ENCODE data around the gene BICDL2.
A peak's percentile ranks its signal among the peaks of the same experiment; 100 is the strongest.
"Not testable (repeated sequence)": the region's sequence is repeated elsewhere in the genome, so short reads cannot be mapped to it uniquely, and the experiment has no call there.

The BICDL2 gene

GRCh38 chr16:3076577-3076976 is 39.8 kb upstream of the BICDL2 start:
- Histone ChIP-seq H3K23ac (ENCODE audit: low read depth, low read length, poor library complexity) (no peak overlapping the region), H4K91ac (ENCODE audit: low read depth, low read length, poor library complexity) (no peak overlapping the region), H3K79me1 (ENCODE audit: low read depth, low read length) (no peaks in the 10 kb centered on the region), H3K14ac (ENCODE audit: low read length) (no peak overlapping the region), H2BK15ac (ENCODE audit: low read length) (no peak overlapping the region), H2AFZ (ENCODE audit: low read length) (no peak overlapping the region), H2AK5ac (ENCODE audit: low read depth, low read length) (no peak overlapping the region), H4K8ac (ENCODE audit: low read depth, low read length) (no peak overlapping the region), H3K27me3 (ENCODE audit: control insufficient read depth in 3 of 3, insufficient read depth in 3 of 3, low read depth in 1 of 3, low read length in 3 of 3) (peaks cover 0 to 36% (median 0%) of the 10 kb centered on the region in 3 experiments), H2BK5ac (ENCODE audit: low read length) (peak overlapping the region; percentile 39), H2BK12ac (ENCODE audit: low read length) (peak overlapping the region; percentile 22), H3K4me2 (ENCODE audit: insufficient read depth, low read length, poor library complexity, severe bottlenecking) (no peak overlapping the region), H2BK120ac (ENCODE audit: low read depth, low read length) (no peak overlapping the region), H3K4me1 (ENCODE audit: control insufficient read depth in 2 of 2, insufficient read depth in 1 of 2, low read depth in 1 of 2, low read length in 2 of 2) (peaks cover 0 to 2% of the 10 kb centered on the region in 2 donors), H3K4ac (ENCODE audit: low read length) (no peak overlapping the region), H3K9me3 (replicated peaks in 1 of 2; ENCODE audit: control insufficient read depth in 2 of 2, insufficient read depth in 1 of 2, low read depth in 1 of 2, low read length in 2 of 2) (no peaks in the 10 kb centered on the region), H3K18ac (ENCODE audit: low read length) (no peak overlapping the region), H3K27ac (replicated peaks; ENCODE audit: low read length) (no peak overlapping the region), H3K4me3 (ENCODE audit: low read length in 2 of 2) (no peak overlapping the region), H3K9ac (ENCODE audit: low read depth, low read length, poor library complexity) (peak overlapping the region; percentile 4), H3K36me3 (replicated peaks in 1 of 2; ENCODE audit: control insufficient read depth in 2 of 2, insufficient read depth in 2 of 2, low read length in 2 of 2) (no peaks in the 10 kb centered on the region)
- DNase-seq (ENCODE audit: low spot score), result no peak
- no CpG with 5 or more reads among the region's 6 CpGs for WGBS, 2 donors (ENCODE audit: extremely low coverage in 2 of 2, insufficient read length in 2 of 2, insufficient replicate concordance in 1 of 2)

GRCh38 chr16:3075946-3076345 is 39.2 kb upstream of the BICDL2 start:
- not testable (repeated sequence) for H2BK120ac ChIP-seq (ENCODE audit: low read depth, low read length)
- WGBS, 2 donors (ENCODE audit: extremely low coverage in 2 of 2, insufficient read length in 2 of 2, insufficient replicate concordance in 1 of 2), result no CpG with 5 or more reads among the region's 6 CpGs

DNA sequence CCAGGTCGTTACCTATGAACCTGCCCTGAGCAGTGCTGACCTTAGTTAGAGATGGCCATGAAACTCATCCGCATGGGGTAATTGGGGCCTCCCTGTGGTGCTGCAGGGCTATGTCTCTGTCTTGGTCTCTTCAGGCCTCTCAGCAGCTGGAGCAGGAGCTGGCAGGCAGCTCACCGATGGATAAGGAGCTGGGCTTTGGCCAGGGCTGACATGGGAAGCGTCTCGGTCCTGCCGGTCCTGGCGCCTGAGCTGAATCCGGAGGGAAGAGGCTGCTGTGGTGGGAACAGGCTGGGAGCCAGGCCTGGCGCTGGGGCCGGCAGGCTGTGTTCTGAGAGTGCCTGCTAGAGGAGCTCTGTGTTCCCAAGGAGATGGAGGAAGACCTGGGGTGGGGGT is 38.8 kb upstream of the BICDL2 start:
- H3K79me1 ChIP-seq (ENCODE audit: low read depth, low read length), result no peaks in the 10 kb centered on the region
- H3K4me1 ChIP-seq (ENCODE audit: control insufficient read depth in 2 of 2, insufficient read depth in 1 of 2, low read depth in 1 of 2, low read length in 2 of 2), result peaks cover 0 to 2% of the 10 kb centered on the region in 2 donors
- H4K8ac ChIP-seq (ENCODE audit: low read depth, low read length), result no peak overlapping the region
- no peak overlapping the region for H2BK5ac ChIP-seq (ENCODE audit: low read length)
- no peak overlapping the region for H3K4me3 ChIP-seq (ENCODE audit: low read length in 2 of 2)
- H3K9ac ChIP-seq (ENCODE audit: low read depth, low read length, poor library complexity), result no peak overlapping the region
- no peak overlapping the region for H3K23ac ChIP-seq (ENCODE audit: low read depth, low read length, poor library complexity)
- peaks cover 0 to 39% (median 0%) of the 10 kb centered on the region in 3 experiments for H3K27me3 ChIP-seq (ENCODE audit: control insufficient read depth in 3 of 3, insufficient read depth in 3 of 3, low read depth in 1 of 3, low read length in 3 of 3)
- H3K36me3 ChIP-seq (replicated peaks in 1 of 2; ENCODE audit: control insufficient read depth in 2 of 2, insufficient read depth in 2 of 2, low read length in 2 of 2), result no peaks in the 10 kb centered on the region
- H2AK5ac ChIP-seq (ENCODE audit: low read depth, low read length), result no peak overlapping the region
- H2BK12ac ChIP-seq (ENCODE audit: low read length), result no peak overlapping the region
- H3K4ac ChIP-seq (ENCODE audit: low read length), result no peak overlapping the region
- H3K14ac ChIP-seq (ENCODE audit: low read length), result no peak overlapping the region
- H4K91ac ChIP-seq (ENCODE audit: low read depth, low read length, poor library complexity), result no peak overlapping the region
- H2BK120ac ChIP-seq (ENCODE audit: low read depth, low read length), result no peak overlapping the region
- H2BK15ac ChIP-seq (ENCODE audit: low read length), result no peak overlapping the region
- H2AFZ ChIP-seq (ENCODE audit: low read length), result no peak overlapping the region
- H3K27ac ChIP-seq (replicated peaks; ENCODE audit: low read length), result no peak overlapping the region
- no peaks in the 10 kb centered on the region for H3K9me3 ChIP-seq (replicated peaks in 1 of 2; ENCODE audit: control insufficient read depth in 2 of 2, insufficient read depth in 1 of 2, low read depth in 1 of 2, low read length in 2 of 2)
- DNase-seq (ENCODE audit: low spot score), result no peak
- no peak overlapping the region for H3K4me2 ChIP-seq (ENCODE audit: insufficient read depth, low read length, poor library complexity, severe bottlenecking)
- no CpG with 5 or more reads among the region's 10 CpGs for WGBS, 2 donors (ENCODE audit: extremely low coverage in 2 of 2, insufficient read length in 2 of 2, insufficient replicate concordance in 1 of 2)
- no peak overlapping the region for H3K18ac ChIP-seq (ENCODE audit: low read length)

More at GRCh38 chr16:3075946-3076345, 39.2 kb upstream of the BICDL2 start:
- not testable (repeated sequence) for H3K79me1 ChIP-seq (ENCODE audit: low read depth, low read length); H3K4me3 ChIP-seq (ENCODE audit: low read length in 2 of 2); H4K8ac ChIP-seq (ENCODE audit: low read depth, low read length); H3K18ac ChIP-seq (ENCODE audit: low read length); H4K91ac ChIP-seq (ENCODE audit: low read depth, low read length, poor library complexity); H2AFZ ChIP-seq (ENCODE audit: low read length); H3K36me3 ChIP-seq (replicated peaks in 1 of 2; ENCODE audit: control insufficient read depth in 2 of 2, insufficient read depth in 2 of 2, low read length in 2 of 2); H3K4me2 ChIP-seq (ENCODE audit: insufficient read depth, low read length, poor library complexity, severe bottlenecking); H2BK15ac ChIP-seq (ENCODE audit: low read length); H3K9ac ChIP-seq (ENCODE audit: low read depth, low read length, poor library complexity); H2BK12ac ChIP-seq (ENCODE audit: low read length); H3K4me1 ChIP-seq (ENCODE audit: control insufficient read depth in 2 of 2, insufficient read depth in 1 of 2, low read depth in 1 of 2, low read length in 2 of 2); H3K27ac ChIP-seq (replicated peaks; ENCODE audit: low read length); H3K14ac ChIP-seq (ENCODE audit: low read length); H3K23ac ChIP-seq (ENCODE audit: low read depth, low read length, poor library complexity); DNase-seq (ENCODE audit: low spot score); H3K4ac ChIP-seq (ENCODE audit: low read length); H3K9me3 ChIP-seq (replicated peaks in 1 of 2; ENCODE audit: control insufficient read depth in 2 of 2, insufficient read depth in 1 of 2, low read depth in 1 of 2, low read length in 2 of 2)
- Histone ChIP-seq H2BK5ac (ENCODE audit: low read length) (peak overlapping the region; percentile 39), H2AK5ac (ENCODE audit: low read depth, low read length) (peak overlapping the region; percentile 35), H3K27me3 (ENCODE audit: control insufficient read depth in 3 of 3, insufficient read depth in 3 of 3, low read depth in 1 of 3, low read length in 3 of 3) (peaks cover 0 to 38% (median 0%) of the 10 kb centered on the region in 3 experiments)

DNA sequence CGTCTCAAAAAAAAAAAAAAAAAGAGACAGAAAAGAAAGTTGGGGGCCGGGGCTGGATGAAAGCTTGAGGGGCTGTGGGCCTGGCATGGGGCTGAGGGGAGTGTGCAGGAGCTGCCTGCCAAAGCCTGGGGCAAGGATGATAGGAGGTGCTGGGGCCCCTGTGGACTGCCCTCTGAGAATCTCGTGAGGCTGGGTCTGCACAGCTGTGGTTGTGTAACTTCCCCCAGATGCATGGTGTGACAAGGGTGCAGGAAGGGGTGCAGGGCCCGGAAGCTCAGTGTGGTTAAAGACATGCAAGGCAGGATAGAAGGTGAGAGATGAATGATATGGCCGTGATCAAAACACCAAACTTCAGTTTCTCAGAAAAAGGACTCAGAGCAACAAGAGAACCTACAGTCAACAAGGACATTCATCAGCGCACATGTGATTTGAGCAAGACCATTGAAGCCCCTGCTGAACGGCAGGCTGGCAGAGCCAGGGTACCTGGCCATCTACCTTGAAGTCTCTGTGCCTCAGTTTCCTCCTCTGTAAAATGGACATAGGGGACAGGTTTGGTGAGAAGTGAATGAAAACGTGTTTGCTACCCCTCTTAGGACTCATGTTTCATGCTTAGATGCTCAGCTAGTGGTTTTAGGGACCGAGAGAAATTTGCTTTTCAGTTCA is 38.2 kb upstream of the BICDL2 start:
- H3K4me2 ChIP-seq (ENCODE audit: insufficient read depth, low read length, poor library complexity, severe bottlenecking), result no peak overlapping the region
- H3K23ac ChIP-seq (ENCODE audit: low read depth, low read length, poor library complexity), result no peak overlapping the region
- H3K9ac ChIP-seq (ENCODE audit: low read depth, low read length, poor library complexity), result peak overlapping the region; percentile 44
- no peak for DNase-seq (ENCODE audit: low spot score)
- no peak overlapping the region for H3K27ac ChIP-seq (replicated peaks; ENCODE audit: low read length)
- H2BK15ac ChIP-seq (ENCODE audit: low read length), result no peak overlapping the region
- no peak overlapping the region for H4K8ac ChIP-seq (ENCODE audit: low read depth, low read length)
- no peaks in the 10 kb centered on the region for H3K79me1 ChIP-seq (ENCODE audit: low read depth, low read length)
- H3K4ac ChIP-seq (ENCODE audit: low read length), result no peak overlapping the region
- WGBS, 2 donors (ENCODE audit: extremely low coverage in 2 of 2, insufficient read length in 2 of 2, insufficient replicate concordance in 1 of 2), result no CpG with 5 or more reads among the region's 9 CpGs
- no peak overlapping the region for H3K4me3 ChIP-seq (ENCODE audit: low read length in 2 of 2)
- no peak overlapping the region for H2AFZ ChIP-seq (ENCODE audit: low read length)
- no peak overlapping the region for H2BK5ac ChIP-seq (ENCODE audit: low read length)
- H3K4me1 ChIP-seq (ENCODE audit: control insufficient read depth in 2 of 2, insufficient read depth in 1 of 2, low read depth in 1 of 2, low read length in 2 of 2), result peaks cover 0 to 2% of the 10 kb centered on the region in 2 donors
- no peak overlapping the region for H2AK5ac ChIP-seq (ENCODE audit: low read depth, low read length)
- H3K27me3 ChIP-seq (ENCODE audit: control insufficient read depth in 3 of 3, insufficient read depth in 3 of 3, low read depth in 1 of 3, low read length in 3 of 3), result peaks cover 0 to 39% (median 0%) of the 10 kb centered on the region in 3 experiments
- no peak overlapping the region for H4K91ac ChIP-seq (ENCODE audit: low read depth, low read length, poor library complexity)
- H3K18ac ChIP-seq (ENCODE audit: low read length), result no peak overlapping the region
- H2BK12ac ChIP-seq (ENCODE audit: low read length), result no peak overlapping the region
- H2BK120ac ChIP-seq (ENCODE audit: low read depth, low read length), result no peak overlapping the region
- H3K9me3 ChIP-seq (replicated peaks in 1 of 2; ENCODE audit: control insufficient read depth in 2 of 2, insufficient read depth in 1 of 2, low read depth in 1 of 2, low read length in 2 of 2), result no peaks in the 10 kb centered on the region
- no peak overlapping the region for H3K14ac ChIP-seq (ENCODE audit: low read length)
- H3K36me3 ChIP-seq (replicated peaks in 1 of 2; ENCODE audit: control insufficient read depth in 2 of 2, insufficient read depth in 2 of 2, low read length in 2 of 2), result no peaks in the 10 kb centered on the region

Data from neuronal stem cell (in vitro differentiated cells).